ENCODE results near the gene SLC35E4.

- TF ChIP-seq, protein P1, sequence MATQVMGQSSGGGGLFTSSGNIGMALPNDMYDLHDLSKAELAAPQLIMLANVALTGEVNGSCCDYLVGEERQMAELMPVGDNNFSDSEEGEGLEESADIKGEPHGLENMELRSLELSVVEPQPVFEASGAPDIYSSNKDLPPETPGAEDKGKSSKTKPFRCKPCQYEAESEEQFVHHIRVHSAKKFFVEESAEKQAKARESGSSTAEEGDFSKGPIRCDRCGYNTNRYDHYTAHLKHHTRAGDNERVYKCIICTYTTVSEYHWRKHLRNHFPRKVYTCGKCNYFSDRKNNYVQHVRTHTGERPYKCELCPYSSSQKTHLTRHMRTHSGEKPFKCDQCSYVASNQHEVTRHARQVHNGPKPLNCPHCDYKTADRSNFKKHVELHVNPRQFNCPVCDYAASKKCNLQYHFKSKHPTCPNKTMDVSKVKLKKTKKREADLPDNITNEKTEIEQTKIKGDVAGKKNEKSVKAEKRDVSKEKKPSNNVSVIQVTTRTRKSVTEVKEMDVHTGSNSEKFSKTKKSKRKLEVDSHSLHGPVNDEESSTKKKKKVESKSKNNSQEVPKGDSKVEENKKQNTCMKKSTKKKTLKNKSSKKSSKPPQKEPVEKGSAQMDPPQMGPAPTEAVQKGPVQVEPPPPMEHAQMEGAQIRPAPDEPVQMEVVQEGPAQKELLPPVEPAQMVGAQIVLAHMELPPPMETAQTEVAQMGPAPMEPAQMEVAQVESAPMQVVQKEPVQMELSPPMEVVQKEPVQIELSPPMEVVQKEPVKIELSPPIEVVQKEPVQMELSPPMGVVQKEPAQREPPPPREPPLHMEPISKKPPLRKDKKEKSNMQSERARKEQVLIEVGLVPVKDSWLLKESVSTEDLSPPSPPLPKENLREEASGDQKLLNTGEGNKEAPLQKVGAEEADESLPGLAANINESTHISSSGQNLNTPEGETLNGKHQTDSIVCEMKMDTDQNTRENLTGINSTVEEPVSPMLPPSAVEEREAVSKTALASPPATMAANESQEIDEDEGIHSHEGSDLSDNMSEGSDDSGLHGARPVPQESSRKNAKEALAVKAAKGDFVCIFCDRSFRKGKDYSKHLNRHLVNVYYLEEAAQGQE (IDR thresholded peaks at IDR 0.05), result no peak
- TF ChIP-seq CTCF (IDR thresholded peaks at IDR 0.05; ENCODE audit: low read depth, low read length, missing input control), result no peak
- TF ChIP-seq RXRA (IDR thresholded peaks at IDR 0.05), result no peak
- TF ChIP-seq YY1 (IDR thresholded peaks at IDR 0.05), result no peak
- no peak for TF ChIP-seq ATF3 (IDR thresholded peaks at IDR 0.05)
- no peak for TF ChIP-seq FOXA1 (IDR thresholded peaks at IDR 0.05)
- TF ChIP-seq SP1 (IDR thresholded peaks at IDR 0.05), result no peak
- TF ChIP-seq RAD21 (IDR thresholded peaks at IDR 0.05), result no peak
- TF ChIP-seq EGR1 (IDR thresholded peaks at IDR 0.05; ENCODE audit: low read depth in 2 of 2), result no peak
- no peak for TF ChIP-seq JUND (IDR thresholded peaks at IDR 0.05)
- no peak for TF ChIP-seq MAX (IDR thresholded peaks at IDR 0.05)
Observed at GRCh38 chr22:30695871-30696655, 60.5 kb downstream of the SLC35E4 start.

Data from liver (tissue), 3 donors.